ENCODE results near the gene TAGAP.
A peak's percentile ranks its signal among the peaks of the same experiment; 100 is the strongest.
"Not testable (repeated sequence)": the region's sequence is repeated elsewhere in the genome, so short reads cannot be mapped to it uniquely, and the experiment has no call there.

Gene TAGAP

DNA sequence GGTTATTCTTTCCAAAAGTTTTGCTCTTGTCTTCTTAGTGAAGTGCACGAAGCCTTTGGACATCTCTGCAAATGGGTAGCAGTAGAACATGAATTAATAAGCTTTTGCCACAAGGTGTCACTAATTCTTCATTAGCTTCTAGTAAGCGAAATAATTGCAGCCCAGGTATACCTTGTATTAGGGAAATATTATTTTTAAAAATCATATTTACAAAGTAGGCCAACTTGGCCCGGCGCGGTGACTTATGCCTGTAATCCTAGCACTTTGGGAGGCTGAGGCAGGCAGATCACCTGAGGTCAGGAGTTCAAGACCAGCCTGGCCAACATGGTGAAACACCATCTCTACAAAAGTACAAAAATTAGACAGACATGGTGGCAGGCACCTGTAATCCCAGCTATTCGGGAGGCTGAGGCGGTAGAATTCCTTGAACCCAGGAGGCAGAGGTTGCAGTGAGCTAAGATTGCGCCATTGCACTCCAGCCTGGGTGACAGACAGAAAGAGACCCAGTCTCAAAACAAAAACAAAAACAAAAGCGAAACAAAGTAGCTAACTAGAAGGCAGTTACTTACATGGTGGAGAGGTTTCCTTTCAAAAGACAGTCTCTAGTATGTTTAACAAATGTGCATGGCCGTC, 36.0 kb downstream of the TAGAP start:
- DNase-seq: no peak

DNA sequence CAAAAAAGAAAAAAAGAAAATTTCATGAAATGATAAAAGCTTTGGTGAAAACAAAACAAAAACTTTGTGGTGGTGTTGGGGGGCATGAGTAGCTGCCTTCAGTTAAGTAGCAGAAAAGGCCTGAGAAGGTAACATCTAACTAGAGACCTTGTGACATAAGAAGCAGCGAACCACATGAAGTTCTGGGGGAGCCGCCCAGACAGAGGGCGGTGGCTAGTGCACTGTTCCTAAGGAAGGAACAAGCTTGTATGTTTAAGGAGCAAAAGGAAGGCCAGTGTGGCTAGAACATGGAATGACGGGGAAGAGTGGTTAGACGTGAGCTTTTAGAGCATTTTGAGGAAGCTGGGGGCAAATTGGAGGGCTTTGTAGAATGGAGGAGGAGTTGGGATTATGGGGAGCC, 37.3 kb downstream of the TAGAP start:
- no peak for DNase-seq

DNA sequence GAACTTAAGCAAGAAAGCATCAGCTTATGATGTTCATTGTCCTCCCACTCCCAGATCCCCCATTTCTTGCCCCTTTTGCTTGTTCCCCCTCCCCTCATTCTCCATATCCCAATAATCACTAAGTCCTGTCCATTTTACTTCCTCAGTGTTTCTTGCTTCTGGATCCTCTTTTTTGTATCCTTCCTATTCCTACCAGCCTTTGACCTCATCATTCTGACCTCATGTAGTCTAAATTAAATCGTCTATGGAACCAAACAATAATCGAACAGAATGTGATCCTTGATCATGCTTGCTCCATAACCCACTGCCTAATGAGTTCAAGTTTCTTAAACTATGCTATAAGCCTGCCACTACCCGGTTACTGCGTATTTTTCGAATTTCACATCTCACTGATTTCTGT, 39.4 kb downstream of the TAGAP start:
- no peak for DNase-seq

DNA sequence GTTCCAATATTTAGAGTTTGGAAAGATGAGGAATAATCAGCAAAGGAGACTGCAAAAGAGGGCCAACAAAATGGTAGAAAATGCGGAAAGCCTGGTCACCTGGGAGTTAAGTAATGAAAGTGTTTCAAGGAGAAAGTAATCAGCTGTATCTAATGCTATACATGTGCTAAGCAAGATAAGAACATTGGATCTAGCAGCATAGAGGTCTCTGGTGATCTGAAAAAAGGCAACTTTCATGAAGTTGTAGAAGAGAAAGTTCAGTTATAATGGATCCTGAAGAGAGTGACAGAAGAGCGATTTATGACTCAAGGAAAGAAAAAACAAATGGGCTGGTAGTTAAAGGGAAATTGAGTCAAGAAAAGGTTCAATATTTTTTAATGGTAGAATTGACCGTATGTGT, 40.2 kb downstream of the TAGAP start:
- no peak for DNase-seq

DNA sequence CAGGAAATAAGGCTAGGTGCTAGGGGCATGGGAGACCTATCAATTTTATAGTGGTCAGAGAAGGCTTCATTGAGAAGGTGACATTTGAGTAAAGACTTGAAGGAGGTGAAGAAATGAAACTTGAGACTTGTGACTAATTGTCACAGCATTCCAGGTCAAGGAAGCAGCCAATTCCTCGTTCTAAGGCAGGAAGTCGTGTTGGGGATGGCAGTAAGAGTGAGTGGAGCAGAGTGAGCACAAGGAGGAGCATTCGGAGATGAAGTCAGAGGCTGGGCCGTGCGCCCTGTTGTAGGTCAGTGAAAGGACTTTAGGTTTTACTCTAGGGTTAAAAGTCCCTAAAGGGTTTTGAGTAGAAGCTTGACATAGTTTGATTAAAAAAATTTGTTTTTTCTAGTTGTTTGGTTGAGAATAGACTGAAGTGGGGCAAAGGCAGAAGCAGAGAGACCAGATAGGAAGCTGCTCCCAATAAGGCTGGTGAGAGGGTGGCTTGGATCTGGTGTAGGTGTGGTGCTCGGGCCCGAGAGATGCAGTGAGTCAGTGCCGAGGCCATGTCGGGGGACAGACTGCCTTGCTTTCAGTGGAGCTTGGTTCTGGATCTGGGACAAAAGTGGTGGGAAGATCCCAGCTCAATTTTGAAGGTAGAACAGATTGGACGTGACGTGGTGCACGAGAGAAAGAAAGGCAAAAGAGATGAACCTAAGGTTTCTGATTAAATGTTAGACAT, 42.2 kb downstream of the TAGAP start:
- DNase-seq: no peak

DNA sequence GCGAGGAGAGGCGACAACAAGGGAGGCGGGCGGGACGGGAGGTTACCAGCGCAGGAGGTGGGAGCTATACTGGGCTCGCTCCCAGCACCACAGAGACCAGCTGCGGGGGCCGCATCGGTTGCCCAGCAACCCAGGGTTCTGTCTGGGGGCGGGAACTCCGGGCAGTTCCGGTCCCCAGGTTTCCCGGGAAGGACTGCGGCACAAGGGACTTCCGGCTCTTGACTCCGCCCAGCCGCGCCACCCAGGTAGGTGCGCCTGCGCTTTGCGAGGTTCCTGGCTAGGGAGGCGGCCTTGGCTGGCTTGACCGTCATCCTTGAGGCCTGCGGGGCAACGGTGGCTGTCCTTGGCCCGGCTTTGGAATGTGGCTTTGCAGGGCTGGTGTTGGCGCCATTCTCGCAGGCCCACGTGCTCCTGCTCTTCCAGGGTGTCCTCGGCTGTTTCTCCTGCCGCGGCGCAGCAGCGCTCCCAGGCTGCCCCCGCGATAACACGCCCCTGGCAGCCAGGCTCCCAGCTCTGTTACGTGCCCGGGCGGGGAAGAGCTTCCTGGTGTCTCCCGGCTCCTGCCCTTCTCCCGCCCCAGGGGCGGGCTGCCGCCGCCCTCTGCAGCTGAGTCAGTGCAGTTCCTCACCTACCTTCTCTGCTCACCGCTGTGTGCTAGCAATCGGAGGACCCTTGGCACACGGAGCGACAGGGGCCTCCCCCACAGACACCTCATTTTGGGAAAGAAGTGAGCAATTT, 45.0 kb downstream of the TAGAP start, which contains the start of gene RSPH3:
TSS of gene RSPH3 (minus strand) at position 537 of the 738 bp plus-strand sequence. CDS start 652 bp downstream, outside the sequence.
- DNase-seq: peak; percentile 95

DNA sequence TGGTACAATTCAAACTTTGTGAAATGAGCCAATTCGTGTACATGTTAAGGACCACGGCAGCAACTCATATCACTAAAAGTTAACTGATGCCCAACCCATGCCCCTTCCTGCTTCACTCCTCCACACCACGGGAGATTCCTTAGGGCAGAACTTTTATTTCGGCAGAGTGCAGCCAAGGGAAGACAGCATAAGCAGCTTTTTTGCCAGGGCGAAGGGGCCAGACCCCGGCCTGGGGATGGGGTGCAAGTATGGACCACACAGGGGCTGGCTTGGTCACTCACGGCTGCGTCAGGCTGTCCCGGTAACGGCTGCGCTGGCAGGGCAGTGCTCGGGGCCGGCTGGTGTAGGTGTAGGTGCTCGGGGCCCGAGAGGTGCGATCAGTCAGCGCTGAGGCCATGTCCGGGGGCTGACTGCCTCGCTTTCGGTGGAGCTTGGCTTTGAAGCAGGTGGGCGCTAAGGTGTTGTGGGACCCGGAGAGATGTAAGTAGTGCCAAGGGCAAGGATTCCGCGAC, 45.6 kb downstream of the TAGAP start:
- DNase-seq: no peak

DNA sequence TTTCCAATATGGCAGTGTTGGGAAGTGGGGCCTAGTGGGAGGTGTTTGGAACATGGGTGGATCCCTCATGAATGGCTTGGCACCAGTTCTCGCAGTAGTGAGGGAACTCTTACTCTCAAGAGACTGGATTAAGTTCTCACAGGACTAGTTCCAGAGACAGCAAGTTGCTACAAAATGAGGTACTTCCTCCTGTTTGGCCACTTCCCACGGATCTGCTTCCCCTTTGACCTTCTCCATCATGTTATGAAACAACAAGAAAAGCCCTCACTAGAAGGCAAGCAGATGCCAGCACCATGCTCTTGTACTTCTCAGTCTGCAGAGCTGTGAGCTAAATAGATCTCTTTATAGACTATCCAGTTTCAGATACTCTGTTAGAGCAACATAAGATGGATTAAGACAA, 47.9 kb downstream of the TAGAP start:
- no peak for DNase-seq

DNA sequence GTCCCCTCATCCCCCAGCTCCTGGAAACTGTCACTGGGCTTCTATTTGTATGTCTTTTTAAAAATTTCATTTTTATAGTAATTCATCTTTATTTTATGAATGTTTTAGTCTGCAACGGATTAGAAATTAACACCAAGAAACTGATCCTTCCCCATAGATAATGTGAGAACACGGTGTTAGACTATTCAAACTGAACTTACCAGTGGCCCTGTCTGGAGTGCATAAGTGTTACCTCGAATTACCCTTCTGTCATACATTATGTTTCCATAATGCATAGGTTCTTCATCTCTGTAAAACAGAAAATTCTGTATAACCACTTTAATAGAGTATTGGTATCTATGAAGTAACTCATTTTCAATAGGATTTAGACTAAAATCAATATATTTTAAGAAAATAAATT, 51.2 kb downstream of the TAGAP start:
- DNase-seq: no peak

DNA sequence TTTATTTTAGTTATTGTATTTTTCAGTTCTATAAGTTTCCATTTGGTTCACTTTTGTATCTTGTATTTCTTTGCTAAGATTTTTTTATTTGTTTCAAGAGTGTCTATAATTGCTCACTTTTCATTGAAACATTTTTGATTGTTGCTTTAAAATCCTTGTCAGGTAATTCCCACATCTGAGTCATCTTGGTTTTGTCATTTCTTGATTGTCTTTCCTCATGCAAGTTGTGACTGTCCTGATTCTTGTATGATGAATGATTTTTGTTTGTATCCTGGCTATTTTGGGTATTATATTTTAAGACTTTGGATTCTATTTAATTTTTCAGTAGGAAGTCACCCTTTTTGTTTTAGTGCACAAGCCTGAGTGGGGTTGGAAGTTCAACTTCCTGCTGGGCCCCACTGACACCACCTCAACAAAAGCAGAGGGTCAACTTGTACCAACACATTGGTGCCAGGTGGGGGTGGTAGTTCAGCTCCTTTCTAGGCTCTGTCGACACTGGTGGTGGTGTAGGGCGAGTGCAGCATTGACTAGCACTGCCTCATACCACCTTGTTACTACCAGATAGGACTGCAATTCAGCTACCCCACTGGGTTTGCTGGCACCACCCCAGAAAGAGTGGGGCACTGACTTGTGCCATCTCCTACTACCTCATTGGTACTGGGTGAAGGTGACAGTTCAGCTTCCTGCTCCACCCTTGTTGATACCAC, 53.6 kb downstream of the TAGAP start:
- no peak for DNase-seq

DNA sequence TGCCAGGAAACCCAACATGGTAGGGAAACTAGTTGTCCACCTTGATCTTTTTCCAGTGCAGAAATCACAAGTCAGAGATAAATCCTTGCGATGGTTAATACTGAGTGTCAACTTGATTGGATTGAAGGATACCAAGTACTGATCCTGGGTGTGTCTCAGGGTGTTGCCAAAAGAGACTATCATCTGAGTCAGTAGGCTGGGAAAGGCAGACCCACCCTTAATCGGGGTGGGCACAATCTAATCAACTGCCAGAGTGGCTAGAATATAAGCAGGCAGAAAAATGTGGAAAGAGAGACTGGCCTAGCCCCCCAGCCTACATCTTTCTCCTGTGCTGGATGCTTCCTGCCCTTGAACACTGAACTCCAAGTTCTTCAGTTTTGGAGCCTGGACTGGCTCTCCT, 55.1 kb downstream of the TAGAP start:
- not testable (repeated sequence) for DNase-seq

DNA sequence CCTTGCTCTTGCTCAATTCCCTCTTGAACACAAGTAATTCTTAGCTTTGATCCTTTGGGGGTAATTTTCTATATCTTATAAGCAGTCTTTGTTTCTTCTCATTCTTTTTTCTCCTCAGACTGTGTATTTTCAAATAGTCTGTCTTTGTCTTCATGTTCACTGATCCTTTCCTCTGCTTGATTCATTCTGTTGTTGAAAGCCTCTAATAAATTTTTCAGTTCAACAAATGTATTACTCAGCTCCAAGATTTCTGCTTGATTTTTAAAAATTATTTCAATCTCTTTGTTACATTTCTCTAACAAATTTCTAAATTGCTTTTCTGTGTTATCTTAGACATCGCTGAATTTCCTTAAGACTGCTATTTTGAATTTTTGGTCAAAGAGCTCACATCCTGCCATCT, 56.3 kb downstream of the TAGAP start:
- DNase-seq: no peak

DNA sequence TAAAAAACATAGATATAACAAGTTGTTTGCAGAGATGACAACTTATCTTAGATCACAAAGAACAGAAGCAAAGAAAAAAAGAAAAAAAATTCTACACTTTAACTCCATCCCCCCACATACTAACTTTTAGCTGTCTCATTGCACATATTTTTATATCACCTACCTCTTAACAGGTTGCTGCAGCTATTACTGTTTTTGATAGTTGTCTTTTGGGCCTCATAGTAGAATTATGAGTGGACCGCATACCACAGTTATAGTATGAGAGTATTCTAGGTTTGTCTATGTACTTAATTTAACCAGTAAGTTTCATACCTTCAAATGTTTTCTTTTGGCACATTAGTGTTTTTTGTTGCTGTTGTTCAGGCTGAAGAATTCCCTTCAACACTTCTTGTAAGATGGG, 57.1 kb downstream of the TAGAP start:
- DNase-seq: no peak
